GM23338 (cell line): ENCODE measurements around the gene PERM1. TPM values are rescaled to one million over a fixed set of nuclear protein-coding genes. Genes with fewer than 3 reads are reported as not detected.

Source experiments
- ATAC-seq: fragments of 200-7000 bp; cut with Tn5 transposase; 3 replicates; pipeline ENCODE4 v1.9.1; 2020
- DNase-seq: peaks from one replicate; pipeline ENCODE4 v3.0.0-alpha.2; 2015; ENCODE audit warnings: low spot score
- H2AFZ ChIP-seq: fragments of 200-600 bp; sonication (generic); 2 replicates; pipeline ENCODE4 v1.8.0; 2016; ENCODE audit warnings: antibody characterized with exemption, mild to moderate bottlenecking, moderate library complexity
- H3F3A ChIP-seq: fragments of 200-600 bp; sonication (generic); replicated peaks from 2 replicates; pipeline ENCODE4 v1.8.0; 2017; ENCODE audit warnings: antibody characterized with exemption, mixed run types, low read depth
- H3K27ac ChIP-seq: fragments of 200-600 bp; sonication (generic); 2 replicates; pipeline ENCODE4 v1.6.1; 2016; ENCODE audit warnings: low read depth
- H3K27me3 ChIP-seq: fragments of 200-600 bp; sonication (generic); 2 replicates; pipeline ENCODE4 v1.8.0; 2016; ENCODE audit warnings: mild to moderate bottlenecking, mixed run types, moderate library complexity; ENCODE audit not compliant: insufficient read depth
- H3K36me3 ChIP-seq: fragments of 200-600 bp; sonication (generic); 2 replicates; pipeline ENCODE4 v1.8.0; 2016; ENCODE audit warnings: mild to moderate bottlenecking; ENCODE audit not compliant: insufficient read depth
- H3K4me1 ChIP-seq: fragments of 200-600 bp; sonication (generic); 2 replicates; pipeline ENCODE4 v1.8.0; 2016; ENCODE audit warnings: mild to moderate bottlenecking, moderate library complexity; ENCODE audit not compliant: insufficient read depth
- H3K4me2 ChIP-seq: fragments of 200-600 bp; sonication (generic); 2 replicates; pipeline ENCODE4 v1.7.1; 2017; ENCODE audit warnings: mixed run types
- H3K4me3 ChIP-seq: fragments of 200-600 bp; sonication (generic); 2 replicates; pipeline ENCODE4 v1.6.1; 2016; ENCODE audit warnings: mixed run types
- H3K79me2 ChIP-seq: fragments of 200-600 bp; sonication (generic); replicated peaks from 2 replicates; pipeline ENCODE4 v1.8.0; 2017; ENCODE audit warnings: mild to moderate bottlenecking; ENCODE audit not compliant: insufficient read depth
- H3K9me2 ChIP-seq: fragments of 200-600 bp; sonication (generic); 2 replicates; pipeline ENCODE4 v1.8.0; 2017; ENCODE audit not compliant: insufficient read depth
- H4K20me1 ChIP-seq: fragments of 200-600 bp; sonication (generic); replicated peaks from 2 replicates; pipeline ENCODE4 v1.8.0; 2017; ENCODE audit warnings: mild to moderate bottlenecking; ENCODE audit not compliant: insufficient read depth
- H3K27ac Mint-ChIP-seq: 2 replicates; pipeline ENCODE4 v1.8.0; 2020; ENCODE audit warnings: inconsistent platforms, mild to moderate bottlenecking, moderate library complexity, mixed read lengths
- H3K27me3 Mint-ChIP-seq: 3 replicates; pipeline ENCODE4 v1.8.0; 2022; ENCODE audit warnings: low read depth, mild to moderate bottlenecking, moderate library complexity, mixed read lengths, inconsistent platforms; ENCODE audit not compliant: insufficient read depth, poor library complexity
- H3K36me3 Mint-ChIP-seq: 3 replicates; pipeline ENCODE4 v1.8.0; 2021; ENCODE audit warnings: low read depth, mild to moderate bottlenecking, inconsistent platforms, moderate library complexity, mixed read lengths
- H3K4me1 Mint-ChIP-seq: 3 replicates; pipeline ENCODE4 v1.8.0; 2020; ENCODE audit warnings: mild to moderate bottlenecking, inconsistent platforms, mixed read lengths
- H3K4me3 Mint-ChIP-seq: 3 replicates; pipeline ENCODE4 v1.8.0; 2021; ENCODE audit warnings: moderate library complexity, mild to moderate bottlenecking, inconsistent platforms, mixed read lengths
- H3K9me3 Mint-ChIP-seq: 3 replicates; pipeline ENCODE4 v1.8.0; 2020; ENCODE audit warnings: moderate library complexity, mild to moderate bottlenecking, inconsistent platforms, mixed read lengths
- CREB1 ChIP-seq: fragments of 250-450 bp; sonication (Bioruptor Pico); IDR thresholded peaks from 2 replicates; pipeline ENCODE4 v1.5.0; 2020; ENCODE audit warnings: low read depth, mild to moderate bottlenecking, moderate library complexity
- CTCF ChIP-seq, 2 experiments: fragments of 200-600 bp in 1 of 2; sonication (generic) in 1 of 2; conservative IDR thresholded peaks; 2 replicates each; pipeline versions ENCODE4 v1.5.1 to v1.6.1; 2016 to 2017; ENCODE audit warnings: antibody characterized with exemption in 2 of 2, low read depth in 2 of 2, mild to moderate bottlenecking in 2 of 2, moderate library complexity in 1 of 2
- ETS1 ChIP-seq: IDR thresholded peaks from 2 replicates; pipeline ENCODE4 v1.6.1; 2016; ENCODE audit warnings: antibody characterized with exemption
- EZH2 ChIP-seq: fragments of 200-600 bp; sonication (generic); IDR thresholded peaks from one replicate; pipeline ENCODE4 v1.8.0; 2017; ENCODE audit warnings: antibody characterized with exemption, mild to moderate bottlenecking, low read depth; ENCODE audit not compliant: unreplicated experiment
- EZH2phosphoT487 ChIP-seq: fragments of 200-600 bp; sonication (generic); IDR thresholded peaks from one replicate; pipeline ENCODE4 v1.8.1; 2018; ENCODE audit warnings: antibody characterized with exemption; ENCODE audit not compliant: unreplicated experiment
- JUNB ChIP-seq: IDR thresholded peaks from one replicate; pipeline ENCODE4 v1.6.1; 2016; ENCODE audit warnings: antibody characterized with exemption; ENCODE audit not compliant: unreplicated experiment
- NANOG ChIP-seq: IDR thresholded peaks from 2 replicates; pipeline ENCODE4 v1.6.1; 2016; ENCODE audit warnings: antibody characterized with exemption, borderline replicate concordance
- POLR2AphosphoS5 ChIP-seq: IDR thresholded peaks from 2 replicates; pipeline ENCODE4 v1.6.1; 2016; ENCODE audit warnings: antibody characterized with exemption, low read depth
- REST ChIP-seq: IDR thresholded peaks from one replicate; pipeline ENCODE4 v1.6.1; 2018; ENCODE audit warnings: antibody characterized with exemption; ENCODE audit not compliant: unreplicated experiment
- STAT1 ChIP-seq: IDR thresholded peaks from one replicate; pipeline ENCODE4 v1.6.1; 2016; ENCODE audit warnings: antibody characterized with exemption; ENCODE audit not compliant: unreplicated experiment
- ZNF114 ChIP-seq: fragments of 250-450 bp; sonication (Bioruptor Pico); IDR thresholded peaks from 2 replicates; pipeline ENCODE4 v1.5.0; 2020; ENCODE audit warnings: mild to moderate bottlenecking, moderate library complexity
- ZNF331 ChIP-seq: fragments of 250-450 bp; sonication (Bioruptor Pico); IDR thresholded peaks from 2 replicates; pipeline ENCODE4 v1.5.0; 2020; ENCODE audit warnings: low read depth, mild to moderate bottlenecking, moderate library complexity
- ZNF462 ChIP-seq: fragments of 250-450 bp; sonication (Bioruptor Pico); IDR thresholded peaks from 2 replicates; pipeline ENCODE4 v1.5.0; 2020; ENCODE audit warnings: mild to moderate bottlenecking, moderate library complexity
- polyA plus RNA-seq: library from polyadenylated mRNA; unstranded; fragments of >200 nt; fragmentation: Nextera tagmentation; extraction: Ambion mirVana; gene quantifications from 2 replicates; pipeline ENCODE4 v1.2.1, GENCODE V29; 2016
- total RNA-seq: library from RNA; depleted of rRNA; stranded (reverse); fragments of >200 nt; shearing (Covaris generic); gene quantifications from 2 replicates; pipeline ENCODE4 v1.2.3, GENCODE V29; 2014

Gene PERM1
- total and polyA plus RNA-seq, 2 experiments from 2014 or later: 1.1 TPM; not detected in 1

DNA sequence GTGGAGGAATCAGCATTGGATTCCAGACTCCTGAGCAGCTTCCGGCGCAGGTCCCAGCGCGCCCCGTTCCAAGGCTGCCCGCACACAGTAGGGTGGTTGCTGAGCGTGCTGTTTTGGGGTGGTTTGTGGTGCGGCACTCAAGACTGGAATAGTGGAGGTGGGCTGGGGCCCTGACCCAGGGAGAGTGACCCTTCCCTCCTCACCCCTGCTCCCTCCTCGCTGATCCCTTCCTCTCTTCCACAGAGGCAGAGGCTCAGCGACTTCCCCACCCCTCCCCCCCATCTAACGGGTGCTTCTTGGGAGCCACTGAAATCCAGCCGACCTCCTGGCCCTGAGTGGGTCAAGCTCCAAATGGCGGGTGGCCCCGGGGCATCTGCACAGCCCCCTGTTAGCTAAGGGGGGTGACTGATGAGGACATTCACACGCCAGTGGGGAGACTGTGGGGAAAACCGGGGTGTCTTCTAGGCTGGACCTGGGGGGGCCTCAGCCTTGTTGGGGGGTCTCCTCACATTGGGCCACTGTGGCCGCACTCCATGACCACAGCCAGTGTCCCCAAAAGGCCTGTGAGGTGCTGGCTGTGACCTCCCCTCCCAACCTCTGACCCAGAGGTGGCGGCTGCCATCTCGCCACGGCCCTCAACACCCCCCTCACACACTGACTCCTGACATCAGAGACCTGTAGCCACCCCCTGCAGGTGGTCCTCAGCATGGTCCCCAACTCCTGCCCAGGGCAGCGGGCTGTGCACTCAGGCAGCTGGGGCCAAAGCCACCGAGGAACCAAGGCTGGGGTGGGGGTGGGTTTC is 21.9 kb upstream of the PERM1 start:
- H3F3A ChIP-seq: peaks cover 4% of the 10 kb centered on the region; the same call in 1 of the 2 replicates
- H2AFZ ChIP-seq: no peak overlapping the region
- no peak overlapping the region for H3K4me3 Mint-ChIP-seq
- peaks cover 2% of the 10 kb centered on the region; the same call in 1 of the 3 replicates for H3K9me3 Mint-ChIP-seq
- DNase-seq (no peak), ATAC-seq (no peak)
- H3K4me2 ChIP-seq: no peak overlapping the region
- H3K36me3 ChIP-seq: no peaks in the 10 kb centered on the region
- TF ChIP-seq EZH2: no peak
- no peak for TF ChIP-seq CREB1 (CRISPR knock-in tag)
- TF ChIP-seq EZH2phosphoT487: no peak
- no peak for TF ChIP-seq ZNF114 (CRISPR knock-in tag)
- TF ChIP-seq NANOG: no peak
- TF ChIP-seq STAT1: no peak
- TF ChIP-seq ZNF462 (CRISPR knock-in tag): no peak
- TF ChIP-seq ETS1: no peak
- no peak for TF ChIP-seq ZNF331 (CRISPR knock-in tag)
- no peak for TF ChIP-seq JUNB
- TF ChIP-seq REST: no peak
- TF ChIP-seq CTCF (conservative IDR thresholded peaks at IDR 0.05; ENCODE audit: low read depth in 2 of 2): no peak
- no peak for TF ChIP-seq POLR2AphosphoS5
- H3K27ac Mint-ChIP-seq: no peak overlapping the region
- H3K4me3 ChIP-seq: no peak overlapping the region
- peaks cover 18% of the 10 kb centered on the region for H3K4me1 Mint-ChIP-seq
- no peaks in the 10 kb centered on the region; the same call in 2 of the 3 replicates for H3K36me3 Mint-ChIP-seq
- H3K27me3 ChIP-seq: peaks cover 73% of the 10 kb centered on the region
- no peaks in the 10 kb centered on the region for H3K79me2 ChIP-seq
- no peaks in the 10 kb centered on the region; the same call in 1 of the 2 replicates for H4K20me1 ChIP-seq
- peaks cover 58% of the 10 kb centered on the region for H3K27me3 Mint-ChIP-seq
- H3K4me1 ChIP-seq: peaks cover 8% of the 10 kb centered on the region; the same call in 1 of the 2 replicates
- no peaks in the 10 kb centered on the region for H3K9me2 ChIP-seq
- no peak overlapping the region for H3K27ac ChIP-seq
